ENCODE results near the gene GCC2. TPM values are rescaled to one million over a fixed set of nuclear protein-coding genes. Genes with fewer than 3 reads are reported as not detected.

Gene GCC2
- total and polyA plus RNA-seq, 2 of the 8 experiments (the other 6 are each of a cell fraction or from before 2014, with no cell fraction given): 4.6 to 54.9 TPM

DNA sequence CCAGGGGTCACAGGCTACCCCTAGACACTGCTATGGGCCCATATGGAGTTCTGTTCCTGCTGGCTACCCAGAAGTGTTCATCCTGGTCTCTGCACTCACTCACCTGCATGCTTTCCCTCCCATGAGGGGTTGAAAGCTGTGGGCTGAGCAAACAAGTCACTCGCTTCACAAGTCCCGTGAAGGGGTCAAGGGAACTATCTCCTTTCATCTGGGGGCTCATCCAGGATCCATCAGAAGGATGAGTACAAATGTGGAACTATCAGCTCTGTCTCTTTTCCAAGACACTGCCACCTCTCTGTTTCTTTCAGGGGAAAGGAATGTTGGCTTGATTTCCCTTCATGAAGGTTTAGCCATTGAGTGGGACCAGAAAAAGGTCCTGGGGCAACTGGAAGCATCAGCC lies 49.5 kb upstream of the GCC2 start:
- Histone ChIP-seq H3K9ac (replicated peaks in 1 of 4; ENCODE audit: extremely low read depth in 1 of 4, low read depth in 3 of 4, low read length in 3 of 4) (no peak overlapping the region), H3K14ac (ENCODE audit: insufficient read length) (no peak overlapping the region), H3K18ac (ENCODE audit: extremely low read depth, low read length) (no peak overlapping the region), H3K4me3 (ENCODE audit: extremely low read depth in 1 of 4, insufficient read depth in 2 of 4, low read depth in 3 of 4, low read length in 4 of 4) (no peak overlapping the region), H2BK12ac (ENCODE audit: low read depth, low read length) (no peak overlapping the region), H3K79me1 (ENCODE audit: low read depth, low read length) (no peaks in the 10 kb centered on the region), H3K9me3 (ENCODE audit: insufficient read depth in 2 of 2, low read depth in 1 of 2, low read length in 1 of 2) (peaks cover 24 to 29% of the 10 kb centered on the region in 2 experiments), H3K27me3 (replicated peaks in 1 of 4; ENCODE audit: control insufficient read depth in 3 of 4, extremely low read depth in 1 of 4, insufficient read depth in 3 of 4, low read length in 3 of 4) (no peaks in the 10 kb centered on the region), H2AFZ (ENCODE audit: low read length) (no peak overlapping the region), H2AK5ac (ENCODE audit: low read depth, low read length) (no peak overlapping the region), H3K27ac (ENCODE audit: low read depth, low read length) (no peak overlapping the region), H2BK15ac (ENCODE audit: low read length) (no peak overlapping the region), H3K36me3 (ENCODE audit: control insufficient read depth in 2 of 4, insufficient read depth in 4 of 4, low read length in 3 of 4) (peaks cover 0 to 5% (median 0%) of the 10 kb centered on the region in 4 experiments; a peak in 2 of 8 replicates), H4K20me1 (replicated peaks in 1 of 2; ENCODE audit: control insufficient read depth in 1 of 2, insufficient read depth in 2 of 2, low read length in 2 of 2) (no peaks in the 10 kb centered on the region), H2BK20ac (ENCODE audit: low read length) (peak overlapping the region; percentile 41; the same call in 1 of the 2 replicates), H3K56ac (replicated peaks; ENCODE audit: insufficient read length, low read depth, low read length) (no peak overlapping the region), H3K23ac (ENCODE audit: insufficient read length) (no peak overlapping the region), H2BK5ac (ENCODE audit: low read depth, low read length) (no peak overlapping the region), H3K4me2 (ENCODE audit: insufficient read depth in 1 of 2, low read depth in 2 of 2, low read length in 2 of 2) (no peak overlapping the region), H3K23me2 (ENCODE audit: low read depth, low read length) (no peaks in the 10 kb centered on the region; the same call in 1 of the 2 replicates), H3K4ac (replicated peaks; ENCODE audit: insufficient read length, low read depth, low read length) (no peak overlapping the region), H4K8ac (ENCODE audit: extremely low read depth, insufficient read depth, low read length) (no peak overlapping the region), H4K5ac (ENCODE audit: insufficient read length, low read depth, low read length) (no peak overlapping the region), H3K79me2 (ENCODE audit: control insufficient read depth in 1 of 2, insufficient read depth in 2 of 2, low read length in 2 of 2) (no peaks in the 10 kb centered on the region), H4K91ac (replicated peaks; ENCODE audit: insufficient read length, low read length) (no peak overlapping the region), H3K4me1 (replicated peaks in 1 of 4; ENCODE audit: control insufficient read depth in 3 of 4, insufficient read depth in 4 of 4, low read length in 3 of 4) (peaks cover 0 to 10% (median under 1%) of the 10 kb centered on the region in 4 experiments; a peak in 1 of 7 replicates), H2BK120ac (replicated peaks; ENCODE audit: low read depth, low read length) (no peak overlapping the region)
- 95% methylated on average over 2 of the region's 2 CpGs; no CpG with 5 or more reads in 1 of the 2 experiments for WGBS, 2 experiments (ENCODE audit: extremely low coverage in 1 of 2, insufficient coverage in 1 of 2, insufficient read length in 1 of 2, insufficient replicate concordance in 2 of 2, low coverage in 1 of 2, low lambda C conversion rate in 2 of 2, missing lambda C conversion rate in 1 of 2)
- TF ChIP-seq TAF7 (optimal IDR thresholded peaks at IDR 0.05; ENCODE audit: borderline replicate concordance, low read depth, low read length): no peak
- TF ChIP-seq SRF (IDR thresholded peaks at IDR 0.05; ENCODE audit: low read depth, low read length): no peak
- no peak for TF ChIP-seq GTF2F1 (IDR thresholded peaks at IDR 0.05; ENCODE audit: borderline replicate concordance, low read depth, low read length)
- no peak for TF ChIP-seq KDM5A (IDR thresholded peaks at IDR 0.05; ENCODE audit: low read length)
- TF ChIP-seq ZNF274 (IDR thresholded peaks at IDR 0.05; ENCODE audit: borderline replicate concordance, extremely low read depth, low read length): no peak
- no peak for TF ChIP-seq SP1 (IDR thresholded peaks at IDR 0.05; ENCODE audit: low read depth, low read length)
- TF ChIP-seq EGR1 (IDR thresholded peaks at IDR 0.05; ENCODE audit: borderline replicate concordance, low read depth, low read length): no peak
- no peak for TF ChIP-seq CBX5 (IDR thresholded peaks at IDR 0.05; ENCODE audit: low read depth, low read length)
- no peak for TF ChIP-seq NRF1 (IDR thresholded peaks at IDR 0.05; ENCODE audit: low read depth, low read length)
- no peak for TF ChIP-seq CHD2 (IDR thresholded peaks at IDR 0.05; ENCODE audit: low read length)
- TF ChIP-seq YY1 (IDR thresholded peaks at IDR 0.05; ENCODE audit: low read depth, low read length): no peak
- TF ChIP-seq JUND (IDR thresholded peaks at IDR 0.05; ENCODE audit: low read length): no peak
- no peak for FAIRE-seq
- ChIA-PET POLR2A (ENCODE audit: partially characterized antibody) (no interaction called here), CTCF (ENCODE audit: partially characterized antibody) (interaction anchor here (0.8 to 1.4 kb wide), 3 partner anchors 14 to 49 kb away, joined by 4 read pairs; no protein-coding TSS in a partner anchor)
- DNase-seq (ENCODE audit: low read depth in 1 of 2, low spot score in 2 of 2): no peak
